ELF-1 (cell line): ENCODE results near the gene PFN4.
"Not testable (repeated sequence)": the region's sequence is repeated elsewhere in the genome, so short reads cannot be mapped to it uniquely, and the experiment has no call there.

ENCODE experiments used
- DNase-seq: peaks from one replicate; pipeline ENCODE4 v3.0.0-alpha.2; 2016; ENCODE audit warnings: low read depth, low spot score

Gene PFN4, protein sequence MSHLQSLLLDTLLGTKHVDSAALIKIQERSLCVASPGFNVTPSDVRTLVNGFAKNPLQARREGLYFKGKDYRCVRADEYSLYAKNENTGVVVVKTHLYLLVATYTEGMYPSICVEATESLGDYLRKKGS

DNA sequence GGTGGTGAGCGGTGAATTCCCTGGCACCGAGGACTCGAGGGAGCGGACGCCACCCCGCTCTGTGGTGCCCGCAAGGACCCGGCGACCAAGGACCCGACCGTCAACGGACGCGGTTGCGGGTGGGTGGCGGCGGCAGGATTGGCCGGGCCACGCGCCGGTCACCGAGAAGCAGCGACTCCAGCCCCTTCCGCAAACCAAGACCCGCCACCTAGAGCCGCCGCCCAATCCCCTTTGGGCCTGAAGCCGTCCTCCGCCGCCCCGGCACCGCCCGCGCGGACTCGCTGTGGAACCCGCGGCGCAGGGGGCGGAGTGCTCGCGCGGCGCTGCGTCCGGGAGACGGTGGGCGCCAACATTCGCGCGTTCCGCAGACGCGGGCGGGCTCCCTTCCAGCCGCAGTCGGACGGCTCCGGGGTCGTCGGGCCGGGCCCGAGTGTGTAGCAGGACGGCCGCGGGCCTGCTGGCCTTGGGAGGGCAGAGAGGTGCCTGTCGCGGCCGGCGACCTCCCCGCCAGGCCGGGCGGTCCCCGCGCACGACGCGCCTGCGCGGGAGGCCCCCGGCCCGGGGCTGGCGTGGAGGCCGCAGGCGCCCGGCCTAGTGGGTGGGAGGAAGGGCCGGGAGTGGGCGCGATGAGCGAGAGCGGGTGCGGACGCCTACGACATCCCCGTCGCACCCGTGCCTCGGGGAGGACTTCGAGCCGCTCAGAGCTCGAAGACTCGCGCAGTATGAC is at the start of gene PFN4, which contains the start of gene FAM228B:
Gene PFN4 (minus strand): TSS at position 140 of the 727 bp plus-strand sequence. CDS start 799 bp downstream, outside the sequence.
Gene FAM228B (plus strand): TSS at position 275 of the 727 bp plus-strand sequence. CDS start 893 bp downstream, outside the sequence.
- DNase-seq: peak; percentile 80

DNA sequence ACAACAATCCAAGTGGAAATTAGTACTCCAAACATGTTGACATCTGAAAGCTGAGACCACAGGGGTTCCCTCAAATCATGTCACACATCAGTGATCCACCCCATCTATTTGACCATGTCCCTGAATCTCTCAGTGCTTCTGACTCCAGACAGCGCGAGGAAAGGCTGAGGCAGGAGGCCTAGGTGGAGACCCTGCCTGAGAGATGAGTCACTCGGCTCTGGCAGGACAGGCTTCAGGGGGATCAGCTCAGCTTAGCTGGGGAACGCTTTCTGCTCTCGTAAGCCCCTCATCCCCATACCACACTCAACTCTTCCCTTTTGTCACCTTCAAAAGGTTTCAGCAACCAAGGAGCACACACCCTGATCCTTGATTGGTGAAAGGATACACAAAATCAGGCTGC is 45.9 kb upstream of the PFN4 start:
- peak; percentile 43 for DNase-seq

DNA sequence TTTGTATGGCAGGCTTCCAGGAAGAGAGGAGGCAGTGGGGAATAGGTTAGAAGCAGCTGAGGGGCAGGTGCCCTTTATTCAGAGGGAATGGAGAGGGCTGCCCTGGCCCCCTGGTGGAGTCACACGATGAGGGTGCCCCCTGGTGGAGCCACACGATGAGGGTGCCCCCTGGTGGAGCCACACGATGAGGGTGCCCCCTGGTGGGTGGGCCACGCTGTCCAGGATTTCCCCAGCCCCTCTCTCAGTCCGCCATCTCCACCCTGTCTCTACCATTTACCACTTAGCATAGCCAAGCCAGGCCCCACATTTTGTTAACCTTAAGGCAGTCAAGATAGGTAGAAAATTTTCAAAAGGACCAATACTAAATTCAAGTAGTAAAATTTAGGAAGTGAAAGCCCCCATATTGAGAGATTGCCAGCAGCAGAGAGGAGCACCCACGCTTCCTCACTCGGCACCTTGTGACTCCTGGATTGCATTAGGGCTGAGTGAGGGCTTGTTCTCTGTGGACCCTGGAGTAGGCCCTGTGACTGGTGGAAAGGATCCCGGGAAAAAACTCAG is 41.4 kb upstream of the PFN4 start:
- DNase-seq: peak; percentile 63

DNA sequence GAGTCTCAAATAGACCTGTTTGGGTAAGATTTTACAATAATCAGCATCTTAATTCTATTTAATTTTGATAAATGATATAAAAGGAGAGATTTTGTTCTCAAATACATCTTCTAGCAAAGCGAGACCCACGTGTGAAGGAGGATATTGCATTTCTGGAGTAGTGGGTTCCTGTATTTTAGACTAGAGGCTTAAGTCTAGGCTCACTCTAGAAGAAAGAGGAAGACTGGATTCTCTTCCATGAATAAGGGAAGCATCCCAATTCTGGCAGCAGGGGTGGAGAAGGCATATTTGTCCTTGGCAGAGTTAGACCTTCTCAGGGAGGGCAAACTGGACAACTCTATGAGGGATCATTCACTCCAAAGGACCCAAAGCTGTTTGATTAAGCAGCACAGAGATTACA is 40.5 kb upstream of the PFN4 start:
- no peak for DNase-seq

DNA sequence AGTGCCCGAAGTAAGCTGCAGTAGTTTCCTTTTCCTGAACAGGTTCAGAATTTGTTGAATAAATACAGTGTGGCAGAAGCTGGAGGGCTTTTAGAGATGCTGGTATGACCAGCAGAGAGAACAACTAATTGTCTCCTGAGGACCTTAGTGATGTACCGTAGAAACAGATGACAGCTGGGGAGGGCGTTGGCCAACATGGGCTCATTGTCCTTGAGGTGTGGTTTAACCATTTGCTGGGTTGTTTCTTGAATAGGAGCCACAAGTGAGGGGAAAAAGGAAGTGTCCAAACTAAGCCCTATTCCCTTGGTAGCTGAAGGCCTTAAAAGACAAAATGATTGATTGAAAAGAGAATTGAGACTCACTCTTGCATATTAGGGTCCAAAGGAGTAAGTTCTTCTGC is 40.1 kb upstream of the PFN4 start:
- DNase-seq: no peak

DNA sequence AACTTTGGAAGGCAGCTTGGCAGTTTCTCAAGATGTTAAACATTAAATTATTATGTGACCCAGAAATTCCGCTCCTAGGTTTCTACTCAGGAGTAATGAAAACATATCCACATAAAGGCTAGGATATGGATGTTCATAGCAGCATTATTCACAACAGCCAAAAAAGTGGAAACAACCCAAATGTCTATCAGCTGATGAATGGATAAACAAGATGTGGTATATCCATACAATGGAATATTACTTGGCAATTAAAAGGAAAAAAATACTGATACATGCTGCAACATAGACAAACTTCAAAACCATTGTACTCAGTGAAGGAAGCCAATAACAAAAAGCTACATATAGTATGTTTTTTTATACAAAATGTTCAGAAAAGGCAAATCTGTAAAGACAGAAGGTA is 39.4 kb upstream of the PFN4 start:
- no peak for DNase-seq

DNA sequence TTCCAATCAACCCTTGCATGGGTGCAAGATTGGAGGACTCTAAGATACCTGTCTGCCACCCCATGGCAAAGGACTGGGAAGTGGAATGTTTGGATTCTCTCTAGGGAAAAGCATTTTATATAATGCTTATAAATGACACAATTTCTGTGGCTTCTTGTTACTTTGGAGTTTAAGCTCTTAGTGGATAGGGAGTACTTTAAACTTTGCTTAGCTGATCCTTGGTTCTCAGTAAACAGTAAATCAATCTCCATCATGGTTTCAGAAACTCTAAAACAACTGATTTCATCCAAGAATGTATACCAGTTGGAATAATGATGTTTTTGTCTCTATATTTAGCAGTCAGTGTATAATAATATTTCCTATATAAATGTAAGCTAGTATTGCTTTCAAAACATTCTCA is 37.6 kb upstream of the PFN4 start:
- DNase-seq: no peak

DNA sequence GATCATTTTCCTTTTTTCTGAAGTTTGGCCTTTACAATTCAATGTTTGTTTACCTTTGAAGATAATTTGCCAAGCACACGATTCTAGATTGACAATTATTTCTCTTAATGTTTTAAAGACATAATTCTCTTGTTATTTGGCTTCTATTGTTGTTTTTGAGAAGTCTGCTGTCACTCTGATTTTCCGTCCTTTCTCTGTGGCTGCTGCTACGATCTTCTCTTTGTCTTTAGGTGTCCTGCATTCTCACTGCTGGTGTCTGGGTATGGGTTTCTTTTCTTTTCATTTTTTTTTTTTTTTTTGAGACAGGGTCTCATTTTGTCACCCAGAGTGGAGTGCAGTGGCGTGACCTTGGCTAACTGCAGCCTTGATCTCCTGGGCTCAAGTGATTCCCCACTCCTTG is 36.6 kb upstream of the PFN4 start:
- DNase-seq: no peak

DNA sequence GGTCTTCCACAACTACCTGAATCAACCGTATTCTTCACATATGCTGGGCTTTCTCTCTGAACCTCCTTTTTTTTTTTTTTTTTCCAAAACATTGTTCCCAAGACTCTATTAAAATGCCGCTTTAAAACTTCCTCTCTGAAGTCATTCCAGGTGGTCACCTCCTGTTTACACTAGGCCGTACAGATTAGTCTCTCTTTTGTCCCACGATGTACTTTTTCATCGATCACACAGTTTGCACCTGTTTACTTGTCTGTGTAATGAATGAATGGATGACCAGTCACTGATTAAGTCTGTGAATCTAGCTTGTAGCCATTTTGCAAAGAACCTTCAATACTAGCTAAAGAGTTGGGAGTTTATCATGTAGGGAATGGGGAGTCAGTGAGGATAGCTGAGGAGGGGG is 35.0 kb upstream of the PFN4 start:
- DNase-seq: no peak

DNA sequence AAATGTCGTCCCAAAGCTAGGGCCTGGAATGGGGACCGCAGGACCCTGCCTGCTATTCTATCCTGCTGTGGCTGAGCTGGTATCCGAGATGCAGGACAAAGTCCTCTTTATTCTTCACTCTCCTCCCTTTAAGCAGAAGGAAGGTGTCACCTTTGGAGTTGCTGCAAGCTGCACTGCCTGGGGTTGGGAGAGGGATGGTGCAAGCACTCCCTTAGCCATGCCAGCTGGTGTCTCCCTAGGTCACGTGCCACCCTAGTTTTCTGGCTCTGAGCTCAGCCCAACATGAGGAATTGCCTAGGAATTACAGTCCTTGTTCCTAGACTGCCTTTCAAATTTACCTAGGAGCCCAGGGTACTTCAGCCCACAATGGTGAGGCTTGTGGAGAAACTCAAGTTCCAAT is 30.3 kb upstream of the PFN4 start:
- DNase-seq: no peak

DNA sequence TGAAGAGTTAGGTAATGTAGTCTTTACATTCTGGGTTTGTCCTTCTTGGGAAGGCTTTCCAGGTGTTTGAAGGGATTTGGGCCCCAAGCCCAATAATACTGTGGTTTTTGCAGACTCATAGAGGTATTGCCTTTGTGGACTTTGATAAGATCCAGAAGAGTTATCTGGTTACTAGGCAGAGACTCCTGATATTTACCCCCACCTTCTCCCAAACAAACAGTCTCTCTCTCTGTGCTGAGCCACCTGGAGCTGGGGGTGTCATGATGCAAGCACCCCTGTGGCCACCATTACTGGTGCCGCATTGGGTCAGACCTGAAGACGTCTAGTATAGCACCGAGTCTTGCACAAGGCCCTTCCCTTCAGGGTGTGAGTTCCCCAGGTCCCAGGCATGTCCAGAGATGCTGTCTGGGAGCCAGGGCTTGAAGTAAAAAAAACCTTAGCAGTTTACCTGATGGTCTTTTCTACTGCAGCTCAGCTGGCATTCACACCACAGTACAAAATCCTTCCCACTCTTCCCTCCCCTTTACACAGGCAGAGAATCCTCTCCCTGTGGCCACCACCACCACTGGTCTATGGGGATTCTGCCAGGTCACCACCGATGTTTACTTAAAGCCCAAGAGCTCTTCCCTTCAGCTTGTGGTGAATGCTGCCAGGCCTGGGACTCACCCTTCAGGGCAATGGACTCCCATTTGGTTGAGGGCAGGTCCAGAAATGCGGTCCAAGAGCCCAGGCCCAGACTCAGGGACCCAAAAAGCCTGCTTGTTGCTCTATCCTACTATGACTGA is 29.5 kb upstream of the PFN4 start:
- no peak for DNase-seq

DNA sequence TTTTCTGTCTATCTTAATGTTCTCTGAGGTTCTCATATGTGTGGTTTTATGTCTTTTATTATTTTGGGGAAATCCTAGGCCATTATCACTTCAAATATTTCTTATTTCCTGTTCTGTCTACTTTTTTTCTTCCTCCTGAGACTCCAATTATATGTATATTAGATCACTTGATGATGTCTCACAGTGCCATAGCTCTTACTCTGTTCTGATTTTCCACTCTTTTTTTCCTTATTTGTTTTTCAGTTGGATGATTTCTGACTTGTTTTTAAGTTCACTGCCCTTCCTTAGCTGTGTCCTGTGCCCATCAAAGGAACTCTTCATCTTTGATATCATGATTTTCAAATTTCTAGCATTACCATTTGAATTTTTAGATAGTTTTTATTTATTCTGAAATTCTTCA is 24.2 kb upstream of the PFN4 start:
- DNase-seq: no peak

DNA sequence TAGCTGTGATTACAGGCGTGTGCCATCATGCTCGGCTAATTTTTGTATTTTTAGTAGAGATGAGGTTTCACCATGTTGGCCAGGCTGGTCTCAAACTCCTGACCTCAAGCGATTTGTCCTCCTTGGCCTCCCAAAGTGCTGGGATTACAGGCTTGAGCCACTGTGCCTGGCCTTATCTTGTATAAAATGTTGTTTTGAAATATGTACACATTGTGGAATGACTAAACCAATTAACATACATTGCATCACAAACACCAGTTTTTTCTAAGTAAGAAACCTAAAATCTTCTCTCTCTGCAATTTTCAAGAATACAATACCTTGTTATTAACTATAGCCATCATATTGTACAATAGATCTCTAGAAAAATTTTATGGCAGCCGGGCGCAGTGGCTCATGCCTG is 17.2 kb upstream of the PFN4 start:
- DNase-seq: not testable (repeated sequence)

DNA sequence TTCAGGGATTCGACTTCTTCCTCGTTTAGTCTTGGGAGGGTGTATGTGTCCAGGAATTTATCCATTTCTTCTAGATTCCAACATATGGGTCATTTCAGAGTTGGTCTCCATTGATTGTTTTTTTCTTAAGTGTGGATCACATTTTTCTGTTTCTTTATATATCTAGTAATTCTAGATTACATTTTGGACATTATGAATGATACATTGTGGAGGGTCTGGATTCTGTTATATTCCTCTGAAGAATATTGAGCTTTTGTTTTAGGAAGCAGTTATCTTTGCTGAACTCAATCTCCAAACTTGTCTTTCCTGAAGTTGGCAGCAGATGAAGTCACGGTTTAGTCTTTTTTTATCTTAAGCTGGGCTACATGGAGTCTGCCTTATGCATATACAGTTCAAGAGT is 9.4 kb upstream of the PFN4 start:
- DNase-seq: no peak

DNA sequence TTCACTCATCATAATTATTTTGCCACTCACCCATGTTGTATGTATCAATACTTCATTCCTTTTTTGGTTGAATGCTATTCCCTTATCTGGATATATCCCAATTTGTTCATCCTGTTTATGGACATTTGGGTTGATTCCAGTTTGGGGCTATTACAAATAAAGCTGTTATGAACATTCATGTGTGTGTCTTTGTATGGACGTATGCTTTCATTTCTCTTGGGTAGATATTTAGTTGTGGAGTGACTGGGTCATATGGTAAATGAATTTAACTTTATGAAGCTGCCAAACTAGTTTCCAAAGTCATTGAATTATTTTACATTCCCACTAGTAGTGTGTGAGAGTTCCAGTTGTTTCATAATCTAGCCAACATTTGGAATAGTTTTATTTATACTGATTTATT is 2.8 kb upstream of the PFN4 start:
- DNase-seq: no peak

DNA sequence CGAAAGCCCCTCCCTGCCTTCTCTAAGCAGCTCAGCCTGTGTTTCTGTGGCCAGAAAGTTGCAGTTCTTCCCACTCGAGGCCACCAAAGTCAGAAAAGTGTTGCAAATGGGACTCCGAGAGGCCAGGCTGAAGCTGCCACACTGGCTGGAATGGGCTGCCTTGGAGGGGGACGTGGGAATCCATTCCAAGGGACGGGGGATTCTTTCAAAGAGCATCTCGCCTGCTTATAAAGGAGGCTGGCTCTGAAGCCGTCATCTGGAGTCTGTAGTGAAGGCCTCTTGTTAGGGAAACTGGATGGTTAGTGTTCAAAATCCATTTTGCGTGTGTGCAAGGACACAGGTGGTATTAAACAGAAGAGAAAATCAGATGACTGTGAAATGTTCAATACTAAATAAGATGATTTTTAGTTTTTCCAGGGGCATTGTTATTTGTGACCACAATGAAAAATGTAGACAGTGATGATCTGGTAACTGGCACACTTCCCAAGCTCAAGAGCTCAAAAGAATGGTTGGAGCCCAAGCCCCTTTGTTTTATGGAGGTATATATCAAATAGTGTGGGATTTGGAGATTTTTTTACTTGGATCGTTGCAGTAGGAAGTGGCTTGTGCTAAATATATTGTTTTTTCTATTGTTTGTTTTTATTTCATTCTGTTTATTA is 917 bp upstream of the PFN4 start:
- no peak for DNase-seq

DNA sequence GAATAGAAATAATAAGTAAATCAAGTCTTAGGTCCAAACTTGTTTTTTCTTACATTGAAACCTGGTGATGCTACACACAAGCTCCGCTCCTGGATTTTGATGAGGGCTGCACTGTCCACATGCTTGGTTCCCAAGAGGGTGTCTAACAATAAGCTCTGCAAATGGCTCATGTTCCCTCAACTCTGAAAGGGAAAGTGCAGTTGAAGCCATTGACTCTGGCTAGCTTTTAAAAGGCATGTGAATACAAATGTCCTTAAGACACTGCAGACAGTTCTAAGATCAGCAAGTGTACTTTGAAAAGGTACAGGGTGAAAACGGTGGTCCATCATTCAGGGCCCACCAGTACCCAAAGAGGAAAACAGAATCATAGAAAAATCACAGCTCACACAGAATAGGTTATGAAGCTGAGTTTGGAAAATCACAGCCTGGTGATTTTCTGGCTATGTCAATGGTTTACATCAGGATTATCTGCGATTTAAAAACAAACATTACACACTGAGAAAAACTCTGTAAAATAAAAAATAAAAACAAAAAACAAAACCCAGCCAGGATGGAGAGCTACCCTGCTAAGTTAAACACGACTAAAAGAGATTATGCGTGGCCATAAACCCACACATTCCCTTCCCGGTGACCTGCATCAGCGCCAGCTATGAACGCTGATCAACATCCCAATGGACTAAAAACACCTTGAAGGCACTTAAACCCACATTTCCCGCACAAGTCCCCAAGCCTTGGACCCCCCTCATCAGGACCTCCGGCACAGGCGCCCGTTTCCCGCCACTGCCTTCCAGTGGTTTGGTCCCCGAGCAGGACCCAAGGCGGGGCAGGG is 554 bp downstream of the PFN4 start:
- no peak for DNase-seq

DNA sequence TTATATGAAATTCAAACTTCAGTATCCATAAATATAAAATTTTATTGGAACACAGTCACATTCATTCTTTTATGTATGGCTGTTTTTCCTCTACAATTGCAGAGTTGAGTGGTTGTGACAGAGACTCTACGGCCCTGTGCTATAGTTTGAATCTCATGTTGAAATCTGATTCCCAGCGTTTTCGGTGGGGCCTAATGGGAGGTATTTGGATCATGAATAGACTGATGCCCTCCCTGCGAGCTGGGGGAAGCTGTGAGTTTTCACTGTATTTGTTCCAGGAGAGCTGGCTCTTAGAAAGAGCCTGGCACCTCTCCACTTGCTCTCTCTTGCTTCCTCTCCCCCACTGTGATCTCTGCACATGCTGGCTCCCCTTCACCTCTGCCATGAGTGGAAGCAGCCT is 1.7 kb downstream of the PFN4 start:
- DNase-seq: no peak

DNA sequence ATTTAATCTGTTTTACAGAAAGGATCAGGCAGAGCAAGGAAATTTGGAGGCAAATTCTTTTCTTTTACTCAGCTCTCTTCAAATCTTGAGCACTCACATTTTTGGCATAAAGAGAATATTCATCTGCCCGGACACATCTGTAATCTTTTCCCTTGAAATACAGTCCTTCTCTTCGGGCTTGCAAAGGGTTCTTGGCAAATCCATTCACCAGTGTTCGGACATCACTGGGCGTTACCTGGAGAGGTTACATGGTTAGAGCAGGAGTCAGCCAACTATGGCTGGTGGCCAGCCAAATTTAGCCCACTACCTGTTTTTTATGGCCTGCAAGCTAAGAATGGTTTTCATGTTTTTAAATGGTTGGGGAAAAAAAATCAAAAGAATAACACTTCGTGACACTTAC is 2.1 kb downstream of the PFN4 start:
- no peak for DNase-seq

DNA sequence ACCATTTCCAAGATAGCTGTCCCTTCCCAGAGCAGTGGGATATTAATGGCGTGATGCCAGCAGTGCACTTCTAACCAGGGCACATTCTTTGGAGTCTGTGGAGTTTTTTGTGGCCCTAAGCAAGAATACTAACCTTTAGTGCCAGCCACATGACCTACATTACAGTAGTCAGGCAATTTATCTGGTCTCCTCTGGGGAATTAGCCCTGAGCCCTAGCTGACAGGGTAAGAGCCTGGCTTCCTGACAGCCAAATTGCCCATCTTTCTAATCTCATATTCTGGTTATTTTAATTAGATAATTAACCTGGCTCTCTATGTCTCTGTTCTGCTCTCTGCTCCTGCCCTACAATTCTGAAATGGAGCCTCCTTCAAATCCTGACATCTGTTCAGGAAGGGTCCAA is 5.2 kb downstream of the PFN4 start:
- DNase-seq: no peak

DNA sequence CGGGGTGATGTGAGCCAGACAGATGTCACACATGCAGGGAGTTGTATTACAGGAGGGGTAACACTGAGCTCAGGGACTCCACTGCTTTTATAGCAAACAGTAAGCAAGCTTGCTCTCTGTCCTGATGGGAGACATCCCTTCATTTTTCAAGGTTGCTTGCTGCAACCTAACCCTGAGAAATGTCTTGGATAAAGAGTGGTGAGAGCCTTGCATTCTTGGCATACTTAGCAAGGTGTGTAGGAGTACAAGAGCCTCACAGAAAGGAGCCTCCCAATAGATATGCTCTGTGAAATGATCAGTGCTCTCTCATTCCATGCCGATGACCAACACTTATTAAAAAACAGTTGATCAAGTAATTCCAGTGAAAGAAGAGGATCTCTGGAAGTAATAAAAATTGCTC is 8.1 kb downstream of the PFN4 start:
- DNase-seq: no peak
